GM19463 (cell line): Measurements from ENCODE around the gene HTR5A.

ENCODE experiments used
- ATAC-seq: cut with Tn5 transposase; IDR thresholded peaks from one replicate; pipeline ENCODE4 v1.9.1; 2021; ENCODE audit warnings: mild to moderate bottlenecking, moderate library complexity; ENCODE audit not compliant: unreplicated experiment

The HTR5A gene

DNA sequence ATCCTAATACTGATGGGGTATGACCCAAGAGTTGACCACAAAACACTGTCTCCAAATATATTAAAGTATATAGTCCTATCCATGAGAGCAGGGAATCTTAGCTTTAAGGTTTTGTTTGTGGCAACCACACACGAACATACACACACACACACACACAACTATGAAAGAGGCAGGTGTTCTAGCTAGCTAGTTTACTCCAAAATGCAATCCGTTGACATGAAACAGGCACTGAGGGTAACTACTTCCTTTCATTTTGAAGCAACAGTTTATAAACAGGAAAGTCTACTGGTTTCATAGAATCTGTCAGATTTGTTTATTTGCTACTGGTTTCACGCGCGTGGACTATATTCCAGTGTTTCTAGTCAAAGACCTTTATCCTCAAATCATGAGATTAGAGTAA lies 14.8 kb downstream of the HTR5A start:
- ATAC-seq: no peak

- ATAC-seq: no peak
These were observed 20.6 kb downstream of the HTR5A start for GRCh38 chr7:155090684-155091083.

GRCh38 chr7:155093596-155093995 lies 23.5 kb downstream of the HTR5A start:
- no peak for ATAC-seq

GRCh38 chr7:155094636-155095135 lies 24.6 kb downstream of the HTR5A start:
- ATAC-seq: no peak

DNA sequence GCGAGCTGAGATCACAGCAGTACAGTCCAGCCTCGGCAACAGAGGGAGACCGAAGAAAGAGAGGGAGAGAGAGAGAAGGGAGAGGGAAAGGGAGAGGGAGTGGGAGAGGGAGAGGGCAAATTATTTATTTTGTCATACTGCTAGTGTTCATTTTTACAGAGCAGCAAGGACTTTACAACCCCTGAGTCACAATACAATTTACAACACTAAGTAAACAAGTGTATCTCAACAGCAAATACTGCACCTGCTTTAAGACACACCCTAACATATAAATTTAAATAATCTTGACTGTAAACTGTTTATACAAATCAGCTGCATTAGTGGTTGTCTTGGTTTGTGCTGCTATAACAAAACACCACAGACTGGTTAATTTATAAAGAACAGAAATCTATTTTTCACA lies 27.2 kb downstream of the HTR5A start:
- no peak for ATAC-seq

- ATAC-seq: no peak
These were observed 33.7 kb downstream of the HTR5A start for GRCh38 chr7:155103839-155104238.

GRCh38 chr7:155104913-155105312 lies 34.8 kb downstream of the HTR5A start:
- ATAC-seq: no peak

GRCh38 chr7:155106356-155106755 lies 36.2 kb downstream of the HTR5A start:
- ATAC-seq: no peak

GRCh38 chr7:155107126-155107525 lies 37.0 kb downstream of the HTR5A start:
- ATAC-seq: no peak

GRCh38 chr7:155108144-155108901 lies 38.2 kb downstream of the HTR5A start:
- ATAC-seq: no peak

- ATAC-seq: no peak
These were observed 39.0 kb downstream of the HTR5A start for GRCh38 chr7:155109121-155109520.

DNA sequence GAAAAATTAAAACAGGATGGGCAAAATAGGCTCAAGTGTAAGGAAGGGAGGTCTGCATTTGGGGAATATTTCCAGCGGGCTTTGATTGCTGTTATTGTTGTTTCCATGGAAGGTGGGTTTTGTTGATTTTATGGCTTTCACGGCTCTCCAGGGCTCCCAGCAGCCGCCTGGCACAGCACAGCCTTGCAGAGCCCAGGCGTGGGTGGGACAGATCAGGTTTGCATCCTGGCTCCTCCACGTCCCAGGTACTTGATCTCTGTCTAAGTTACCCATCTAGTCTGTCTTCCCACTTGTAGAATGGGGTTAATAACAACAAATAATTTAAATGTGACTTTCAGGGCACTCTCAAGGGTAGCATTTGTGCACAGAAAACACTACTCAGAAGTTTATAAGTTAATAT lies 45.2 kb downstream of the HTR5A start:
- ATAC-seq: no peak

GRCh38 chr7:155119801-155120382 lies 49.8 kb downstream of the HTR5A start:
- ATAC-seq: no peak

GRCh38 chr7:155120460-155120859 lies 50.3 kb downstream of the HTR5A start:
- ATAC-seq: no peak

DNA sequence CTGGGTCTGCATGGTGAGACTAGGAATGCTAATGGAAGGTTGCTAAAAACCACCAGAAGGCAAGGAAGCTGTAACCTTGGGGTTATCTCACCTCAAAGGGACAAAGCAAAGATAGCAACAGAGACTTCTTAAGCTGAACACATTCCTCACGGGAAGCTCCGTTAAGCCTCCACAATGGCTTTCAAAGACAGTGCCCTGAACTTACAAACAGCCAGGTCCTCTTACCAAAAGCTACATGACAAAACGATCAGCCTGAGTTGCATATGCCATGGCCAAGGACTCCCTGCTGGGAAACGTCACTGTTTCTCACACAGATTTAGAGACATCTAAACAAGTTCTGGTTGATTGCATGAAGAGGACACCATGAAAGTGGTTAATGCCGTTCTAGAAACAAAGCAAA lies 52.7 kb downstream of the HTR5A start:
- ATAC-seq: no peak

- no peak for ATAC-seq
These were observed 53.3 kb downstream of the HTR5A start for GRCh38 chr7:155123413-155123812.

- peak; percentile 81 for ATAC-seq
These were observed 54.6 kb downstream of the HTR5A start for GRCh38 chr7:155124706-155125105.

GRCh38 chr7:155129186-155129585 lies 59.1 kb downstream of the HTR5A start:
- ATAC-seq: no peak

- no peak for ATAC-seq
These were observed 59.7 kb downstream of the HTR5A start for GRCh38 chr7:155129789-155130188.

DNA sequence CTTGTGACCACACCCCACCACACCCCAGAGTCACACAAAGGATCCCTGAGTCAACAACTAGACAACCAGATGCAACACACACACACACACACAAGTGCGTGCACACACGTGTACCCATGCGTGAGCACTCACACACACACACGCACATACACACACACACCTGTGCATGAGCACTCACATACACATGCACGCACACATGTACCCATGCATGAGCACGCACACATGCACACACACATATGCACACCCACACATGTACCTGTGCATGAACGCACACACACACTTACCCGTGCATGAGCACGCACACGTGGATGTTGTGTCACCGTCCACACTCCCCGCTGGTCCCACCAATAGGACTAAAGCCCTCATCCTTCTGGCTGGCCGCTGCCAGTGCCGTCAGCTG lies 60.4 kb downstream of the HTR5A start:
- no peak for ATAC-seq

DNA sequence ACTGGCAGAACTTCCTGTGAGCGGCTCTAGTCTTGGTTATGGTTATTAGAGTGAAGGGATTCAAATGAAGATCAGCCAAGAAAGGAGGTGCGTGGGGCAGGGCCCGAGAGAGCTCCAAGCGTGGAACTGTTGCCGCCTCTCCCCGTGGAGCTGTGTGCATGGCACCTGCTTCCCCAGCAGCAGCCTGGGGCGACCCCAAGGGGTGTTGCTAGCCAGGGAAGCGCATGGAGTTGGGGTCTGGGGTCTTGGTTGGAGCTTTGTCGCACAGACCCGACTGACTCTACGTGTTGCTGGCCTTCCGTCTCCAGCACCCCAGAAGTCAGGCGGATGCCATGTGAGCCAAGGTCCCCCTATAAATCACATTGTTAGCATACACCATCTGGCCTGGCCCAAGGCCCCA lies 61.0 kb downstream of the HTR5A start:
- no peak for ATAC-seq

- no peak for ATAC-seq
These were observed 62.3 kb downstream of the HTR5A start for GRCh38 chr7:155132431-155132830.
